GM23338 (cell line): ENCODE data around the gene RNF151. TPM values are rescaled to one million over a fixed set of nuclear protein-coding genes. Genes with fewer than 3 reads are reported as not detected.

Experiments used
- ATAC-seq: fragments of 200-7000 bp; cut with Tn5 transposase; 3 replicates; pipeline ENCODE4 v1.9.1; 2020
- DNase-seq: peaks from one replicate; pipeline ENCODE4 v3.0.0-alpha.2; 2015; ENCODE audit warnings: low spot score
- H2AFZ ChIP-seq: fragments of 200-600 bp; sonication (generic); 2 replicates; pipeline ENCODE4 v1.8.0; 2016; ENCODE audit warnings: antibody characterized with exemption, mild to moderate bottlenecking, moderate library complexity
- H3F3A ChIP-seq: fragments of 200-600 bp; sonication (generic); replicated peaks from 2 replicates; pipeline ENCODE4 v1.8.0; 2017; ENCODE audit warnings: antibody characterized with exemption, mixed run types, low read depth
- H3K27ac ChIP-seq: fragments of 200-600 bp; sonication (generic); 2 replicates; pipeline ENCODE4 v1.6.1; 2016; ENCODE audit warnings: low read depth
- H3K27me3 ChIP-seq: fragments of 200-600 bp; sonication (generic); 2 replicates; pipeline ENCODE4 v1.8.0; 2016; ENCODE audit warnings: mild to moderate bottlenecking, mixed run types, moderate library complexity; ENCODE audit not compliant: insufficient read depth
- H3K36me3 ChIP-seq: fragments of 200-600 bp; sonication (generic); 2 replicates; pipeline ENCODE4 v1.8.0; 2016; ENCODE audit warnings: mild to moderate bottlenecking; ENCODE audit not compliant: insufficient read depth
- H3K4me1 ChIP-seq: fragments of 200-600 bp; sonication (generic); 2 replicates; pipeline ENCODE4 v1.8.0; 2016; ENCODE audit warnings: mild to moderate bottlenecking, moderate library complexity; ENCODE audit not compliant: insufficient read depth
- H3K4me2 ChIP-seq: fragments of 200-600 bp; sonication (generic); 2 replicates; pipeline ENCODE4 v1.7.1; 2017; ENCODE audit warnings: mixed run types
- H3K4me3 ChIP-seq: fragments of 200-600 bp; sonication (generic); 2 replicates; pipeline ENCODE4 v1.6.1; 2016; ENCODE audit warnings: mixed run types
- H3K79me2 ChIP-seq: fragments of 200-600 bp; sonication (generic); replicated peaks from 2 replicates; pipeline ENCODE4 v1.8.0; 2017; ENCODE audit warnings: mild to moderate bottlenecking; ENCODE audit not compliant: insufficient read depth
- H3K9me2 ChIP-seq: fragments of 200-600 bp; sonication (generic); 2 replicates; pipeline ENCODE4 v1.8.0; 2017; ENCODE audit not compliant: insufficient read depth
- H4K20me1 ChIP-seq: fragments of 200-600 bp; sonication (generic); replicated peaks from 2 replicates; pipeline ENCODE4 v1.8.0; 2017; ENCODE audit warnings: mild to moderate bottlenecking; ENCODE audit not compliant: insufficient read depth
- H3K27ac Mint-ChIP-seq: 2 replicates; pipeline ENCODE4 v1.8.0; 2020; ENCODE audit warnings: inconsistent platforms, mild to moderate bottlenecking, moderate library complexity, mixed read lengths
- H3K27me3 Mint-ChIP-seq: 3 replicates; pipeline ENCODE4 v1.8.0; 2022; ENCODE audit warnings: low read depth, mild to moderate bottlenecking, moderate library complexity, mixed read lengths, inconsistent platforms; ENCODE audit not compliant: insufficient read depth, poor library complexity
- H3K36me3 Mint-ChIP-seq: 3 replicates; pipeline ENCODE4 v1.8.0; 2021; ENCODE audit warnings: low read depth, mild to moderate bottlenecking, inconsistent platforms, moderate library complexity, mixed read lengths
- H3K4me1 Mint-ChIP-seq: 3 replicates; pipeline ENCODE4 v1.8.0; 2020; ENCODE audit warnings: mild to moderate bottlenecking, inconsistent platforms, mixed read lengths
- H3K4me3 Mint-ChIP-seq: 3 replicates; pipeline ENCODE4 v1.8.0; 2021; ENCODE audit warnings: moderate library complexity, mild to moderate bottlenecking, inconsistent platforms, mixed read lengths
- H3K9me3 Mint-ChIP-seq: 3 replicates; pipeline ENCODE4 v1.8.0; 2020; ENCODE audit warnings: moderate library complexity, mild to moderate bottlenecking, inconsistent platforms, mixed read lengths
- CREB1 ChIP-seq: fragments of 250-450 bp; sonication (Bioruptor Pico); IDR thresholded peaks from 2 replicates; pipeline ENCODE4 v1.5.0; 2020; ENCODE audit warnings: low read depth, mild to moderate bottlenecking, moderate library complexity
- EZH2 ChIP-seq: fragments of 200-600 bp; sonication (generic); IDR thresholded peaks from one replicate; pipeline ENCODE4 v1.8.0; 2017; ENCODE audit warnings: antibody characterized with exemption, mild to moderate bottlenecking, low read depth; ENCODE audit not compliant: unreplicated experiment
- EZH2phosphoT487 ChIP-seq: fragments of 200-600 bp; sonication (generic); IDR thresholded peaks from one replicate; pipeline ENCODE4 v1.8.1; 2018; ENCODE audit warnings: antibody characterized with exemption; ENCODE audit not compliant: unreplicated experiment
- JUNB ChIP-seq: IDR thresholded peaks from one replicate; pipeline ENCODE4 v1.6.1; 2016; ENCODE audit warnings: antibody characterized with exemption; ENCODE audit not compliant: unreplicated experiment
- NANOG ChIP-seq: IDR thresholded peaks from 2 replicates; pipeline ENCODE4 v1.6.1; 2016; ENCODE audit warnings: antibody characterized with exemption, borderline replicate concordance
- POLR2AphosphoS5 ChIP-seq: IDR thresholded peaks from 2 replicates; pipeline ENCODE4 v1.6.1; 2016; ENCODE audit warnings: antibody characterized with exemption, low read depth
- STAT1 ChIP-seq: IDR thresholded peaks from one replicate; pipeline ENCODE4 v1.6.1; 2016; ENCODE audit warnings: antibody characterized with exemption; ENCODE audit not compliant: unreplicated experiment
- ZNF331 ChIP-seq: fragments of 250-450 bp; sonication (Bioruptor Pico); IDR thresholded peaks from 2 replicates; pipeline ENCODE4 v1.5.0; 2020; ENCODE audit warnings: low read depth, mild to moderate bottlenecking, moderate library complexity
- polyA plus RNA-seq: library from polyadenylated mRNA; unstranded; fragments of >200 nt; fragmentation: Nextera tagmentation; extraction: Ambion mirVana; gene quantifications from 2 replicates; pipeline ENCODE4 v1.2.1, GENCODE V29; 2016
- total RNA-seq: library from RNA; depleted of rRNA; stranded (reverse); fragments of >200 nt; shearing (Covaris generic); gene quantifications from 2 replicates; pipeline ENCODE4 v1.2.3, GENCODE V29; 2014
- TF ChIP-seq, protein P1 (sequence below), 2 experiments: fragments of 200-600 bp in 1 of 2; sonication (generic) in 1 of 2; conservative IDR thresholded peaks; 2 replicates each; pipeline versions ENCODE4 v1.5.1 to v1.6.1; 2016 to 2017; ENCODE audit warnings: antibody characterized with exemption in 2 of 2, low read depth in 2 of 2, mild to moderate bottlenecking in 2 of 2, moderate library complexity in 1 of 2
- TF ChIP-seq, protein P2 (sequence below): IDR thresholded peaks from one replicate; pipeline ENCODE4 v1.6.1; 2018; ENCODE audit warnings: antibody characterized with exemption; ENCODE audit not compliant: unreplicated experiment

Gene RNF151
- total and polyA plus RNA-seq, 2 experiments from 2014 or later = not detected

DNA sequence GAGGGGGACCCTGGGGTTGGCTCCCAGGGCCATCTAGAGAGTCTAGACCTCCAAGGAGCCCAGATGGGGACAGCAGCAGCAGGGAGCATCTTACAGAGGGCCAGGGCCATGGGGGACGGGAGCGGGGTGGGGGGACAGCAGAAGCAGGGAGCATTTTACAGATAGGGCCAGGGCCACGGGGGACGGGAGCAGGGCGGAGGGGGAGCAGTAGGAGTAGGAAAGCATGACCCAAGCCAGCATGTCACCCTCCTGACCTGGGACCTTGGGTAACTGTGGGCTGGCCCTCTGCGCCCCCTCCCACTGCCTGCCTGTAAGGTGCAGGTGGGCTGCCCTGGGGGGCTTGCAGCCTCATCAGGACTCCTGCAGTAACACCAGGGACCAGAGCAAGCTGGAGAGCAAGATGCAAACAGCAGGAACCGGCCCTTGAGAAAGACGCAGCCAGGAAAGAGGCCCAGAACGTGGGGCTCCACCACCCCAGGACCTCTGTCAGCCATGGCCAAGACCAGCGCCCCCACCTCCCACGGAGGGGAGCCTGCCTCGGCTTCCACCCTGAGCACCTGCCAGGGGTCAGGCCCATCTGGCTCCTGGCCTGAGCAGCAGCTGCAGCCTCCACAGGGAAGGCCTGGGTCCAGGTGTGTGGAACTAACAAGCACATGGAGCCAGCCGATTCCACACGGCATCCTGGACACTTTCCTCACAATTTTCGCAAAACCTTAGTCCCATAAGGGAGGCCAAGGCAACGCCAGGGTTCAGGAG lies 40.6 kb downstream of the RNF151 start:
- peak overlapping the region; percentile 74 for H3K4me3 Mint-ChIP-seq
- Histone ChIP-seq H3K9me2 (no peaks in the 10 kb centered on the region), H2AFZ (no peak overlapping the region), H3K79me2 (peaks cover 42% of the 10 kb centered on the region), H3K4me1 (peaks cover 22% of the 10 kb centered on the region), H4K20me1 (peaks cover 36% of the 10 kb centered on the region), H3F3A (peaks cover 28% of the 10 kb centered on the region; the same call in 1 of the 2 replicates), H3K27me3 (no peaks in the 10 kb centered on the region), H3K36me3 (no peaks in the 10 kb centered on the region), H3K4me3 (peak overlapping the region; percentile 91; the same call in 1 of the 2 replicates), H3K4me2 (peak overlapping the region; percentile 65), H3K27ac (no peak overlapping the region)
- ATAC-seq (no peak), DNase-seq (no peak)
- peaks cover 15% of the 10 kb centered on the region for H3K27me3 Mint-ChIP-seq
- H3K36me3 Mint-ChIP-seq = peaks cover 15% of the 10 kb centered on the region
- TF ChIP-seq CREB1 (CRISPR knock-in tag) = no peak
- no peak for TF ChIP-seq POLR2AphosphoS5
- TF ChIP-seq EZH2phosphoT487 = no peak
- TF ChIP-seq, protein P1, sequence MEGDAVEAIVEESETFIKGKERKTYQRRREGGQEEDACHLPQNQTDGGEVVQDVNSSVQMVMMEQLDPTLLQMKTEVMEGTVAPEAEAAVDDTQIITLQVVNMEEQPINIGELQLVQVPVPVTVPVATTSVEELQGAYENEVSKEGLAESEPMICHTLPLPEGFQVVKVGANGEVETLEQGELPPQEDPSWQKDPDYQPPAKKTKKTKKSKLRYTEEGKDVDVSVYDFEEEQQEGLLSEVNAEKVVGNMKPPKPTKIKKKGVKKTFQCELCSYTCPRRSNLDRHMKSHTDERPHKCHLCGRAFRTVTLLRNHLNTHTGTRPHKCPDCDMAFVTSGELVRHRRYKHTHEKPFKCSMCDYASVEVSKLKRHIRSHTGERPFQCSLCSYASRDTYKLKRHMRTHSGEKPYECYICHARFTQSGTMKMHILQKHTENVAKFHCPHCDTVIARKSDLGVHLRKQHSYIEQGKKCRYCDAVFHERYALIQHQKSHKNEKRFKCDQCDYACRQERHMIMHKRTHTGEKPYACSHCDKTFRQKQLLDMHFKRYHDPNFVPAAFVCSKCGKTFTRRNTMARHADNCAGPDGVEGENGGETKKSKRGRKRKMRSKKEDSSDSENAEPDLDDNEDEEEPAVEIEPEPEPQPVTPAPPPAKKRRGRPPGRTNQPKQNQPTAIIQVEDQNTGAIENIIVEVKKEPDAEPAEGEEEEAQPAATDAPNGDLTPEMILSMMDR (conservative IDR thresholded peaks at IDR 0.05; ENCODE audit: low read depth in 2 of 2) = no peak
- no peaks in the 10 kb centered on the region for H3K9me3 Mint-ChIP-seq
- no peak overlapping the region for H3K27ac Mint-ChIP-seq
- H3K4me1 Mint-ChIP-seq = peaks cover 37% of the 10 kb centered on the region

DNA sequence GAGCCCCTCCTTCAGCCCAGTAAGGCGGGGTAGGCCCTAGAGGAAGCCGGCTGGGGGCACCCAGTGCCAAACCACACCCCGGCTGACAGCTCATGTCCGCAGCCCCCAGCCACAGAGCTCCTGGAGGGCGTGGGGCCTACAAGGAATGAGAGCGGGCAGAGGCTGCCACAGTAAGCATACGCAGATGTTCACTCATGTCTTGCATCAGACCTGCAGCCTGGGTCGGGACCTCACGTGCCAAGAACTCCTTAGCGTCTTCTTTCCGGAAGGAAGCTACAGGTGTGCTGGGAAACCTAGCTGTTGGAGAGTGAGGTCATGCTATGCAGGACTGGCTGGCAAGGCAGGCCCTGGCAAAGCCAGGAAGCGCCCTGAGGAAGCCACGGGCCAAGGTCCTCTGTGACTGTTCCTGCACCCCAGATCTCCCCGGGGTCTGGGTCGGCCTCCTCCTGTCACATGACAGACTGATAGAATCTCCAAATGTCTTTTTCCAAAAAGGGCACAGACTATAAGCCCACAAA lies 41.4 kb downstream of the RNF151 start:
- Histone ChIP-seq H3K4me3 (peak overlapping the region; percentile 91), H3K27ac (no peak overlapping the region), H3F3A (peaks cover 28% of the 10 kb centered on the region; the same call in 1 of the 2 replicates), H4K20me1 (peaks cover 36% of the 10 kb centered on the region), H2AFZ (no peak overlapping the region), H3K79me2 (peaks cover 42% of the 10 kb centered on the region), H3K36me3 (no peaks in the 10 kb centered on the region), H3K9me2 (no peaks in the 10 kb centered on the region), H3K27me3 (no peaks in the 10 kb centered on the region), H3K4me1 (peaks cover 22% of the 10 kb centered on the region), H3K4me2 (peak overlapping the region; percentile 97)
- H3K9me3 Mint-ChIP-seq = no peaks in the 10 kb centered on the region
- H3K36me3 Mint-ChIP-seq = peaks cover 11% of the 10 kb centered on the region
- H3K4me3 Mint-ChIP-seq = peak overlapping the region; percentile 74
- no peak overlapping the region; the same call in 1 of the 2 replicates for H3K27ac Mint-ChIP-seq
- H3K27me3 Mint-ChIP-seq = peaks cover 15% of the 10 kb centered on the region
- H3K4me1 Mint-ChIP-seq = peaks cover 37% of the 10 kb centered on the region
- ATAC-seq (no peak), DNase-seq (no peak)
- TF ChIP-seq ZNF331 (CRISPR knock-in tag) (no peak), POLR2AphosphoS5 (no peak), NANOG (no peak), EZH2phosphoT487 (no peak), EZH2 (no peak), STAT1 (no peak), JUNB (no peak)
- TF ChIP-seq, protein P2, sequence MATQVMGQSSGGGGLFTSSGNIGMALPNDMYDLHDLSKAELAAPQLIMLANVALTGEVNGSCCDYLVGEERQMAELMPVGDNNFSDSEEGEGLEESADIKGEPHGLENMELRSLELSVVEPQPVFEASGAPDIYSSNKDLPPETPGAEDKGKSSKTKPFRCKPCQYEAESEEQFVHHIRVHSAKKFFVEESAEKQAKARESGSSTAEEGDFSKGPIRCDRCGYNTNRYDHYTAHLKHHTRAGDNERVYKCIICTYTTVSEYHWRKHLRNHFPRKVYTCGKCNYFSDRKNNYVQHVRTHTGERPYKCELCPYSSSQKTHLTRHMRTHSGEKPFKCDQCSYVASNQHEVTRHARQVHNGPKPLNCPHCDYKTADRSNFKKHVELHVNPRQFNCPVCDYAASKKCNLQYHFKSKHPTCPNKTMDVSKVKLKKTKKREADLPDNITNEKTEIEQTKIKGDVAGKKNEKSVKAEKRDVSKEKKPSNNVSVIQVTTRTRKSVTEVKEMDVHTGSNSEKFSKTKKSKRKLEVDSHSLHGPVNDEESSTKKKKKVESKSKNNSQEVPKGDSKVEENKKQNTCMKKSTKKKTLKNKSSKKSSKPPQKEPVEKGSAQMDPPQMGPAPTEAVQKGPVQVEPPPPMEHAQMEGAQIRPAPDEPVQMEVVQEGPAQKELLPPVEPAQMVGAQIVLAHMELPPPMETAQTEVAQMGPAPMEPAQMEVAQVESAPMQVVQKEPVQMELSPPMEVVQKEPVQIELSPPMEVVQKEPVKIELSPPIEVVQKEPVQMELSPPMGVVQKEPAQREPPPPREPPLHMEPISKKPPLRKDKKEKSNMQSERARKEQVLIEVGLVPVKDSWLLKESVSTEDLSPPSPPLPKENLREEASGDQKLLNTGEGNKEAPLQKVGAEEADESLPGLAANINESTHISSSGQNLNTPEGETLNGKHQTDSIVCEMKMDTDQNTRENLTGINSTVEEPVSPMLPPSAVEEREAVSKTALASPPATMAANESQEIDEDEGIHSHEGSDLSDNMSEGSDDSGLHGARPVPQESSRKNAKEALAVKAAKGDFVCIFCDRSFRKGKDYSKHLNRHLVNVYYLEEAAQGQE = no peak
